ENCODE measurements around the gene LIX1L.

Gene LIX1L

GRCh38 chr1:145985129-145985501, 27.3 kb upstream of the LIX1L start:
- no peak for DNase-seq

GRCh38 chr1:145983960-145984830, 26.4 kb upstream of the LIX1L start:
- no peak for DNase-seq

- DNase-seq: no peak
Observed at GRCh38 chr1:145983206-145983675, 25.4 kb upstream of the LIX1L start.

- no peak for DNase-seq
Observed at GRCh38 chr1:145982010-145982723, 24.4 kb upstream of the LIX1L start.

GRCh38 chr1:145980457-145980994, 22.7 kb upstream of the LIX1L start:
- no peak for DNase-seq

GRCh38 chr1:145979746-145980456, 22.1 kb upstream of the LIX1L start:
- DNase-seq: no peak

- DNase-seq: peak; percentile 99
Observed at GRCh38 chr1:145978854-145979745, 21.3 kb upstream of the LIX1L start.

- no peak for DNase-seq
Observed at GRCh38 chr1:145978471-145978853, 20.6 kb upstream of the LIX1L start.

GRCh38 chr1:145977486-145978470, 20.0 kb upstream of the LIX1L start:
- peak; percentile 71 for DNase-seq

GRCh38 chr1:145977016-145977415, 19.2 kb upstream of the LIX1L start:
- no peak for DNase-seq

- no peak for DNase-seq
Observed at GRCh38 chr1:145975216-145975615, 17.4 kb upstream of the LIX1L start.

GRCh38 chr1:145974721-145975120, 16.9 kb upstream of the LIX1L start:
- DNase-seq: no peak

GRCh38 chr1:145972580-145972979, 14.8 kb upstream of the LIX1L start:
- DNase-seq: no peak

GRCh38 chr1:145967288-145967687, 9.5 kb upstream of the LIX1L start:
- no peak for DNase-seq

- no peak for DNase-seq
Observed at GRCh38 chr1:145965119-145965744, 7.4 kb upstream of the LIX1L start.

GRCh38 chr1:145964328-145965118, 6.7 kb upstream of the LIX1L start, which contains the start of the genes ANKRD34A and POLR3GL:
Gene ANKRD34A (minus strand): TSS chr1:145964575. CDS start chr1:145961759, 2,816 bp downstream.
Gene POLR3GL (plus strand): TSS chr1:145964690. CDS start chr1:145974866, 10,176 bp downstream.
- DNase-seq: peak; percentile 96

- no peak for DNase-seq
Observed at GRCh38 chr1:145963265-145964019, 5.6 kb upstream of the LIX1L start.

Measured in DMS79 (cell line).